Upper lobe of right lung (tissue), 1 donor: ENCODE measurements around the gene ASB15. TPM values are rescaled to one million over a fixed set of nuclear protein-coding genes. Genes with fewer than 3 reads are reported as not detected.

Experiments used
- ATAC-seq: fragments of 200-7000 bp; cut with Tn5 transposase; one replicate; pipeline ENCODE4 v1.9.1; 2020; ENCODE audit warnings: mild to moderate bottlenecking, moderate library complexity
- DNase-seq: peaks from one replicate; pipeline ENCODE4 v3.0.0-alpha.2; 2020
- H3K27ac ChIP-seq: fragments of 200-600 bp; one replicate; pipeline ENCODE4 v1.8.0; 2022
- H3K27me3 ChIP-seq: fragments of 200-600 bp; one replicate; pipeline ENCODE4 v1.8.0; 2022; ENCODE audit warnings: mild to moderate bottlenecking
- H3K36me3 ChIP-seq: fragments of 200-600 bp; one replicate; pipeline ENCODE4 v1.8.0; 2022
- H3K4me1 ChIP-seq: fragments of 200-600 bp; one replicate; pipeline ENCODE4 v1.8.0; 2022
- H3K4me3 ChIP-seq: fragments of 200-600 bp; one replicate; pipeline ENCODE4 v1.8.0; 2022; ENCODE audit warnings: mild to moderate bottlenecking
- H3K9me3 ChIP-seq: fragments of 200-600 bp; one replicate; pipeline ENCODE4 v1.8.0; 2022
- intact Hi-C: fragments of 100-400 bp; cut with DNase I; formaldehyde crosslinking; loops from one replicate; pipeline ENCODE4 v1.11.0; 2022
- total RNA-seq: library from RNA; stranded (reverse); fragmentation: NEBNext Ultra II Directional; extraction: Animal tissue kit (Norgen Biotek cat#: 25700); gene quantifications from one replicate; pipeline ENCODE4 v1.2.1, GENCODE V29; 2021
- TF ChIP-seq, protein P1 (sequence below): fragments of 200-600 bp; IDR thresholded peaks from one replicate; pipeline ENCODE4 v1.8.0; 2022; ENCODE audit warnings: antibody characterized with exemption
- donor health status: DM: no; HTN: yes; CAD: no; lungs with severe emphysema.

Gene ASB15
- total RNA-seq, 1 donor from 2014 or later = not detected

DNA sequence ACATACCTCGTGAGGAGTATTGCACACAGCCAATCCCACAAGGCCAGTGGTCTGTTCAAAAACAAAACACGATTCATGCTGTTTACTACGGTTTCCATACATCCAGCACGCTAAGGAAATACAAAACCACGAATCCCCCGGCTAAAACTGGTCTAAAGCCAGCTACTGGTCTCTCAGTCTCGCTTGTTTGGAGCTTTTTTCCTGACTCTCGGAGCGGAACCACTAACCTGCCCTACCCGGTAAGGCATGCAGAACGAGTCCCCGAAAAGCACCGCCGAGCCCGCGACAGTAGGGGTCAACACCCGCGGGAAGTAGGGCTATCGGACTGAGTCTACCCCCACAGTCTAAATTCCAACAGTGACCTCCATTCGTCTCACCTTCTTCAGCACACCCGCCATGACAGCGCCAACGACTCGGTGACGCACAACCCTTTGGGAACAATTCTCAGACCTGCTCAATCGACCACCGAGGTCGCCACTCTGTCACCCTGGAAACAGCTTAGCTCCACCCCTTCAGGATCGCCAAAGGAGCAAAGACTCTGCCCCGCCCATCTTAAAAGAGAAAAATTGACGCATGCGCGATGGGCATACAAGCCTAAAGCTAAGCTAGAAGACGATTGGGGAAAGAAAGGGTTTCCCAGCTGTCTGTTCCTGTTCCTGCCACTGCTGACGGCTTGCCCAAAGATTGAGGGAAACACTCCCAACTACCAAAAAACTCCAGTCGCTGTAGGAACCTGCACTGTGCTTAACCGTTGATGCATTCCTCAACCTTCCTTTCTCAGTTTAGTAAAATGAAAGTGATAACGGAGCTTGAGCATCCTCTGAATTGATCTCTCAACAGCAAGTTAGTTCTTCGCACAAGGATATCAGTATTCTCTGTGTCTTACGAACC lies 44.0 kb upstream of the ASB15 start, which contains the start of gene NDUFA5:
Gene NDUFA5, minus strand, starts transcription at position 421 of the 891 bp plus-strand sequence. Its CDS starts 23 bp downstream, at position 398.
- Histone ChIP-seq H3K27ac (peak within 1 kb of the TSS; percentile 92), H3K9me3 (no peaks in the 10 kb centered on the region), H3K36me3 (peaks cover 15% of the 10 kb centered on the region), H3K4me3 (peak within 1 kb of the TSS; percentile 86), H3K4me1 (peaks cover 20% of the 10 kb centered on the region), H3K27me3 (no peaks in the 10 kb centered on the region)
- TF ChIP-seq, protein P1, sequence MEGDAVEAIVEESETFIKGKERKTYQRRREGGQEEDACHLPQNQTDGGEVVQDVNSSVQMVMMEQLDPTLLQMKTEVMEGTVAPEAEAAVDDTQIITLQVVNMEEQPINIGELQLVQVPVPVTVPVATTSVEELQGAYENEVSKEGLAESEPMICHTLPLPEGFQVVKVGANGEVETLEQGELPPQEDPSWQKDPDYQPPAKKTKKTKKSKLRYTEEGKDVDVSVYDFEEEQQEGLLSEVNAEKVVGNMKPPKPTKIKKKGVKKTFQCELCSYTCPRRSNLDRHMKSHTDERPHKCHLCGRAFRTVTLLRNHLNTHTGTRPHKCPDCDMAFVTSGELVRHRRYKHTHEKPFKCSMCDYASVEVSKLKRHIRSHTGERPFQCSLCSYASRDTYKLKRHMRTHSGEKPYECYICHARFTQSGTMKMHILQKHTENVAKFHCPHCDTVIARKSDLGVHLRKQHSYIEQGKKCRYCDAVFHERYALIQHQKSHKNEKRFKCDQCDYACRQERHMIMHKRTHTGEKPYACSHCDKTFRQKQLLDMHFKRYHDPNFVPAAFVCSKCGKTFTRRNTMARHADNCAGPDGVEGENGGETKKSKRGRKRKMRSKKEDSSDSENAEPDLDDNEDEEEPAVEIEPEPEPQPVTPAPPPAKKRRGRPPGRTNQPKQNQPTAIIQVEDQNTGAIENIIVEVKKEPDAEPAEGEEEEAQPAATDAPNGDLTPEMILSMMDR = no peak
- intact Hi-C loops = no loop called here
- peak; percentile 100 for ATAC-seq
- peak; percentile 95 for DNase-seq

DNA sequence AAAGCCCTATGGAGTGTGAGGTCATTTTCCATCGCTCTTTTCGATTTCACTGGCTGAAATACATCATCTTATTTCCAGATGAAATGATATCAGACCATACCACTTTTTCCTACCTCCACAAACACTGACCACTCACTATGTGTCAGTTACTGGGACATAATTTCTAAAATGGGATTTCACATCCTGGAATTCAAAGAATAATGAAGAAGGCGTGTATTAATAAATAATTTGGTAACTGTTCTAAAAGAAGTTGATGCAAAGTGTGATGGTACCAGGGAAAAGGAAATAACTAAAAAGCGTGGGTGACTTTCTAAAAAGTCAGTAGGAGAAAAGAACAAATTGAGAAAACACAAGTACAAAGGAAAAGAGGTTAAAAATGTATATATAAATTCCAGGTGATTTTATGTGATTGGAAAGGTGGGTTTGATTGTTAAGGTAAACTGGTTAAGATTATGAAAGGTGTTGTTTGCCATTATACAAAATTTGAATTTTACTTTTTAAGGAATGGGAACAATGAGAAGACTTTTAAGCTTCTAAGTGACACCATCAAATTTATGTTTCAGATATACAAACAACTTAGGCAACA lies 43.2 kb upstream of the ASB15 start:
- Histone ChIP-seq H3K4me1 (peaks cover 20% of the 10 kb centered on the region), H3K36me3 (peaks cover 8% of the 10 kb centered on the region), H3K4me3 (peak overlapping the region; percentile 86), H3K9me3 (no peaks in the 10 kb centered on the region), H3K27me3 (no peaks in the 10 kb centered on the region), H3K27ac (peak overlapping the region; percentile 92)
- DNase-seq = no peak
- intact Hi-C loops = no loop called here
- TF ChIP-seq, protein P1 = no peak
- no peak for ATAC-seq

DNA sequence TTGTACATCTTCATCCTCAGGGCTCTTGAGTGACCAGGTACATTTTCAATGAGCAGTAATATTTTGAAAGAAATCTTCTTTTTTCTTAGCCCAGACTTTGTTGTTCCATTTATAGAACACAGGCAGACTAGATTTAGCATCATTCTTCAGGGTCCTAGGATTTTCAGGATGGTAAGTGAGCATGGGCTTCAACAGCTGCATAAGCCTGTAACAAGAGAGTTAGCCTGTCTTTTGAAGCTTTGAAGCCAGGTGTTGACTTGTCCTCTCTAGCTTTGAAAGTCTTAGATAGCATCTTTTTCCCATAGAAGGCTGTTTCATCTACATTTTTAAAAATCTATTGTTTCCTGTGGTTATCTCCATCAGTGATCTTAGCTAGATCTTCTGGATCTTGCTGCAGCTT lies 39.5 kb upstream of the ASB15 start:
- H3K36me3 ChIP-seq = no peaks in the 10 kb centered on the region
- no peak overlapping the region for H3K4me3 ChIP-seq
- TF ChIP-seq, protein P1 = no peak
- DNase-seq (no peak), ATAC-seq (no peak)
- no peaks in the 10 kb centered on the region for H3K27me3 ChIP-seq
- intact Hi-C loops = no loop called here
- H3K9me3 ChIP-seq = no peaks in the 10 kb centered on the region
- no peak overlapping the region for H3K27ac ChIP-seq
- no peaks in the 10 kb centered on the region for H3K4me1 ChIP-seq

DNA sequence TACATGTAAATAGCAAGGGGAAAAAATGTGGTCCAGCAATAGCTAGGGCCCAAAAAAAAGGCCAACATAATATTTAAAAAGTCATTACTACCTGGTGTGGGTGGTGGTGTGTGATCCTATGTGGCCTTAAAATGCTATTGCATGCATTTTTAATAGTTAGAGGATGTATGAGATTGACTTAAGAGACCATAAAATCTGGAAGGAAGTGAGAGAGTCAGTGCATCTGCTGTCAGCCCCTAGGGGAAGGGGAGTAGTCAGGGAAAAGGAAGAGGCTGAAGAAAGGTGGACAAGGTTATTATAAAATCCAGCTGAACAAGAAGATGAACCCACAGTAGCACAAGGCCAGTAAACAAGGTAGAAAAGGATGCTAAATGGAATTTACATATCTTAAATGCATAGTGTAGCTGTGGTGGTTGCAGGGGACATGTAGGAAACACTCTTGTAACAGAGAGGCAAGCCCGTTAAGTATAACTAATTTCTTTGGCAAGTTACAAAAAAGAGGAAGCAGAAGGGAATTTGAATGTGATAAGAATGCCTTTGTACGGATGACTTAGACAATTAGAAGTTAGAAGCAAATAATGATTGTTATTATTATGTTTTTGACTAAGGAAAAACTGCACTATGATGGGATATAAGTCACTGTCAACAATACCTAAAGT lies 32.1 kb upstream of the ASB15 start:
- intact Hi-C loops = no loop called here
- H3K4me1 ChIP-seq = no peaks in the 10 kb centered on the region
- H3K27ac ChIP-seq = no peak overlapping the region
- ATAC-seq (no peak), DNase-seq (no peak)
- TF ChIP-seq, protein P1 = no peak
- no peaks in the 10 kb centered on the region for H3K36me3 ChIP-seq
- no peak overlapping the region for H3K4me3 ChIP-seq
- H3K9me3 ChIP-seq = no peaks in the 10 kb centered on the region
- H3K27me3 ChIP-seq = no peaks in the 10 kb centered on the region

DNA sequence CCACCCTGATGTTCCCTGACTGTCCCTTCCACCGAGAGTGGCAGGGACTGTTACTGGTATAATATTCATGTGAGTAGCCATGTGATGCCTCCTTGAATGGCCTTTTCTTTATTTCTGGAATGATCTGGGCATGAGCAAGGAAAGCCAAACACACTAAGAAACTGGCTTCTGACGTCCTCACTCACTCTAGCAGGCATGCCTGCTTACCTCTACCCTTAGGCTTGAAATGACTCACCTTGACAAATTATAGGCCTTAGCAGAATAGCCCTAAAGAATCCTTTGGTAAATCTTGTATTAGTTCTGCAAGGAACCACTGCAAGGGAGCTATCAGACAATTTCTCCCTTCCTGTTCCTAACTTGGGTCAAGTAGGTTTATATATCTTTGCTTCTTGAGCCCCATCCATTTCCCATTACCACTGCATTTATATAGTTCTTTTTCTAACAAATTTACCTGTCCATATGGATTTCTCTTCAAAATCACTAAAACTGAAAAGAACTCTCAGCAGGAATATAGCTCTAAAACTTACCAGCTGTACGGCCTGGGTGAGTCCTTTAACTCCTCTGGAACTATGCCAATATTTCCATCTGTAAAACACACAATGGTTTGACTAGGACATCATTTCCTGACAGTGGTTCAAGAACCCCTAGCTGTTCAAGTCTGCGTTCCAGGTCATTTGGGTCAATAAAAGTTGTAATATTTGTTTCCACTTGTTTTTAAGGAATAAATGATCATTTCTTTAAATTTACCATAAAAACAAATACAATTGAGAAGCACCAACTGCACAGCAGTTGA lies 31.0 kb upstream of the ASB15 start:
- Histone ChIP-seq H3K27me3 (no peaks in the 10 kb centered on the region), H3K27ac (no peak overlapping the region), H3K4me1 (no peaks in the 10 kb centered on the region), H3K4me3 (no peak overlapping the region), H3K9me3 (no peaks in the 10 kb centered on the region), H3K36me3 (no peaks in the 10 kb centered on the region)
- intact Hi-C loops = no loop called here
- TF ChIP-seq, protein P1 = no peak
- no peak for ATAC-seq
- no peak for DNase-seq
